Lung (tissue), 12 donors: Measurements from ENCODE around the gene BAIAP2. TPM values are rescaled to one million over a fixed set of nuclear protein-coding genes. Genes with fewer than 3 reads are reported as not detected.

Experiments used
- ATAC-seq: fragments of 200-7000 bp; cut with Tn5 transposase; one replicate; pipeline ENCODE4 v1.9.1; 2020; ENCODE audit warnings: moderate number of reproducible peaks; ENCODE audit not compliant: insufficient read depth, low FRiP score
- DNase-seq, 3 donors: peaks; one replicate each; pipeline ENCODE4 v3.0.0-alpha.2; 2013 to 2017
- H3K27ac ChIP-seq, 2 donors: one replicate each; pipeline ENCODE4 v1.5.1; 2013; ENCODE audit warnings: mild to moderate bottlenecking in 2 of 2, moderate library complexity in 2 of 2, control low read depth in 1 of 2, inconsistent platforms in 1 of 2, low read depth in 1 of 2, low read length in 1 of 2
- H3K27me3 ChIP-seq, 3 donors: one replicate each; pipeline ENCODE4 v1.5.1; 2013; ENCODE audit warnings: low read length in 2 of 3; ENCODE audit not compliant: control insufficient read depth in 3 of 3, insufficient read depth in 3 of 3
- H3K36me3 ChIP-seq, 4 donors: one replicate each; pipeline ENCODE4 v1.5.1; 2013; ENCODE audit warnings: low read length in 4 of 4, mild to moderate bottlenecking in 1 of 4, moderate library complexity in 1 of 4; ENCODE audit not compliant: control insufficient read depth in 4 of 4, insufficient read depth in 4 of 4
- H3K4me1 ChIP-seq, 5 donors: one replicate each; pipeline ENCODE4 v1.5.1; 2013; ENCODE audit warnings: low read length in 5 of 5, mild to moderate bottlenecking in 2 of 5, moderate library complexity in 1 of 5; ENCODE audit not compliant: control insufficient read depth in 5 of 5, insufficient read depth in 5 of 5
- H3K4me3 ChIP-seq: one replicate; pipeline ENCODE4 v1.5.1; 2013; ENCODE audit warnings: mild to moderate bottlenecking, control low read depth, moderate library complexity
- H3K9ac ChIP-seq, 2 donors: one replicate each; pipeline ENCODE4 v1.5.1; 2013; ENCODE audit warnings: low read length in 2 of 2, control low read depth in 1 of 2; ENCODE audit not compliant: insufficient read depth in 1 of 2
- H3K9me3 ChIP-seq, 4 donors: one replicate each; pipeline ENCODE4 v1.5.1; 2013; ENCODE audit warnings: low read length in 3 of 4, mild to moderate bottlenecking in 1 of 4, moderate library complexity in 1 of 4; ENCODE audit not compliant: control insufficient read depth in 4 of 4, insufficient read depth in 3 of 4
- WGBS, 2 donors: extraction: QIAGEN DNeasy Blood & Tissue Kit; methylation state at CpG; one replicate each; pipeline ENCODE4 v1.1.7; 2013; 5-methylcytosine and 5-hydroxymethylcytosine counted together
- polyA plus RNA-seq, 2 donors: library from polyadenylated mRNA; stranded (reverse); fragments of 200-250 nt; gene quantifications; one replicate each; pipeline ENCODE4 v1.2.1, GENCODE V29; 2013
- total RNA-seq, 2 donors: library from RNA; depleted of rRNA in 1 of 2; stranded (reverse); fragments of >200 nt in 1 of 2; gene quantifications; one replicate each; pipeline ENCODE4 v1.2.1, GENCODE V29; 2014 to 2021
- TF ChIP-seq, protein P1 (sequence below): IDR thresholded peaks from 2 replicates; pipeline ENCODE4 v1.5.1; 2012; ENCODE audit warnings: mild to moderate bottlenecking; ENCODE audit errors: control extremely low read depth, extremely low read depth
- donor health status: control.
- donor health status: control.
- donor health status: Bipolar disorder and iron deficiency.
- donor health status: healthy.
- donor health status: DM: yes; HTN: yes; CAD: no.

BAIAP2 gene
- total and polyA plus RNA-seq, 4 donors, result 59.2 to 141 (median 77.7) TPM

DNA sequence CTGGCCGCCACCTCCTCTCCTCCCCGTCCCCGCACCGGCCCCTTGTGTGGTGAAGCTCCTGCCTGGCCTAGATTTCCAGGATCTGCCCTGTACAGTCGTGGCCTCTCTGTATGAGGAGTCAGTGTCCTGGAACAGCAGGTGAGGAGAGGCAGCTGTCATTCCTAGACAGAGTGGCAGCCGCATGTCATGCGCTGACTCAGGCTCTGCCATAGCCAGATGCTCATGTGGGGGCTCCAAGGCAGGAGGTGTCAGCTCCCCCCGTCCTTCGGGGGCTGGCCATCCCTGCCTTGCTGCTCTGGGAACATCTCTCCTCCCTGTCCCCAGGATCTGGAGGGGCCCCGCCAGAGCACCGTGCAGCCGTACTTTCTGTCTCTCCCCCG is 60.4 kb downstream of the BAIAP2 start:
- WGBS, 2 donors, result 67 to 78% methylated on average over 13 of the region's 13 CpGs
- no peaks in the 10 kb centered on the region for H3K9me3 ChIP-seq
- peak overlapping the region in 1 of 2 donors; percentile 27 for H3K27ac ChIP-seq
- H3K4me1 ChIP-seq, result peaks cover 0 to 26% (median 20%) of the 10 kb centered on the region in 5 donors
- H3K27me3 ChIP-seq, result no peaks in the 10 kb centered on the region
- TF ChIP-seq, protein P1, sequence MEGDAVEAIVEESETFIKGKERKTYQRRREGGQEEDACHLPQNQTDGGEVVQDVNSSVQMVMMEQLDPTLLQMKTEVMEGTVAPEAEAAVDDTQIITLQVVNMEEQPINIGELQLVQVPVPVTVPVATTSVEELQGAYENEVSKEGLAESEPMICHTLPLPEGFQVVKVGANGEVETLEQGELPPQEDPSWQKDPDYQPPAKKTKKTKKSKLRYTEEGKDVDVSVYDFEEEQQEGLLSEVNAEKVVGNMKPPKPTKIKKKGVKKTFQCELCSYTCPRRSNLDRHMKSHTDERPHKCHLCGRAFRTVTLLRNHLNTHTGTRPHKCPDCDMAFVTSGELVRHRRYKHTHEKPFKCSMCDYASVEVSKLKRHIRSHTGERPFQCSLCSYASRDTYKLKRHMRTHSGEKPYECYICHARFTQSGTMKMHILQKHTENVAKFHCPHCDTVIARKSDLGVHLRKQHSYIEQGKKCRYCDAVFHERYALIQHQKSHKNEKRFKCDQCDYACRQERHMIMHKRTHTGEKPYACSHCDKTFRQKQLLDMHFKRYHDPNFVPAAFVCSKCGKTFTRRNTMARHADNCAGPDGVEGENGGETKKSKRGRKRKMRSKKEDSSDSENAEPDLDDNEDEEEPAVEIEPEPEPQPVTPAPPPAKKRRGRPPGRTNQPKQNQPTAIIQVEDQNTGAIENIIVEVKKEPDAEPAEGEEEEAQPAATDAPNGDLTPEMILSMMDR, result no peak
- DNase-seq, result no peak
- ATAC-seq, result no peak
- no peak overlapping the region for H3K4me3 ChIP-seq
- peak overlapping the region in 1 of 2 donors; percentile 11 for H3K9ac ChIP-seq
- peaks cover 0 to 15% (median 1%) of the 10 kb centered on the region in 4 donors for H3K36me3 ChIP-seq

DNA sequence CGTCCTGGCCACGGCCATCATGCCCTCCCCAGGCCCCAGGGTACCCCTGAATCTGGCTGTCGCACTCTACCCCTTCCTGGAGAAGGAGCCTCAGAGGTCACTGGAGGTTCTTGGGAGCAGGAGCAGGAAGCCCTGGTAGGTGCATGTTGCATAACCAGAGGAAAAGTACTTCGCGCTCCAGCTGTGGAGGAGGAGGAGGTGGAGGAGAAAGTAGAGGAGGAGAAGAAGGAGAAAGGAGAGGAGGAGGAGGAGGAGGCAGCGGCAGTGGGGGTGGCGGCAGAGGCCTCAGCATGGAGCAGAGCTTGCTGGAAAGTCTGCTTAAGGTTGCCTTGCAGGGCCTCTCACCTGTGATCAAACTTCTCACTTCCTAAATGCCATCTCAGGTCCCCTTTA is 61.8 kb downstream of the BAIAP2 start:
- Histone ChIP-seq H3K27ac (peak overlapping the region in 1 of 2 donors; percentile 50), H3K4me3 (no peak overlapping the region), H3K9me3 (no peaks in the 10 kb centered on the region), H3K27me3 (no peaks in the 10 kb centered on the region), H3K4me1 (peaks cover 0 to 23% (median 16%) of the 10 kb centered on the region in 5 donors), H3K36me3 (peaks cover 0 to 26% (median 1%) of the 10 kb centered on the region in 4 donors), H3K9ac (no peak overlapping the region)
- TF ChIP-seq, protein P1, result no peak
- peak in 1 of 3 donors; percentile 10 for DNase-seq
- 65 to 71% methylated on average over 7 of the region's 7 CpGs for WGBS, 2 donors
- no peak for ATAC-seq

DNA sequence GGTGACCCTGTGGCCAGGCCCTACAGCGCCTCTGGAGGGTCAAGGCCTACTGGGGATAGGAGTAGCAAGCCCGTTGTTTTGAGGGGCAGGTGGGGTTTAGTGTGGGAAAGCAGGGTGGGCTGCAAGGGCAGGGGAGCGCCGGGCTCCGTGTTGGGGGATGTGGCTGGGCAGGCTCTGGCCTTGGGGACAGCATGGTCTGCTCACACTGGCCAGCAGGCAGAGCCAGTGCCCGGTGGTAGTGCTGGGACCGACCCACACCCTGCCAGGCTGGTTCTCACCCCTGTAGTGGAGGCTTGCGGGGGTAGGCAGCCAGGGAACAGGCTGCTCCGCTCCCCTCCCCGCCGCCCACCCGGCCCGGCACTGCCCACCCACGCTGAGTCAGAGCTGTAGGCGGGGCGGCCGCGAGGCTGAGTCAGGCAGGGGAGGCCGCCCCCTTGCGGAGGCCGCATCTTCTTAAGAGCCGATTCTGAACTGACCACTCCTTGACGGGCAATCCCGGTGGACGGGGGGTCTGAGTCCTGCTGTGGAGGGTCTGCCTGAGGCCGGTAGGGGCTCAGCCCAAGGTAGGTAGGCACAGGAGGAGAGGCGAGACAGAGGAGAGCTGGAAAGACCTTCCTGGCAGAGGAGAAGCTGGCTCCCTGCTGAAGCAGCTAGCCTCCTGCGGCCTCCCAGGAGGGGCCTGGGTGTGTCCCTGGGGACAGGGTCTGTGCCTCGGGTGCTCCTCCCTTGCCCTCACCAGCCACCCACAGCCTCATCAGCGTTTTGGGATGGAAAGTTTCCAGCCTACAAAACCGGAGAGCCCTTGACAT is 62.4 kb downstream of the BAIAP2 start:
- WGBS, 2 donors, result 21 to 37% methylated on average over 26 to 31 of the region's 31 CpGs
- peak overlapping the region in 1 of 2 donors; percentile 50 for H3K27ac ChIP-seq
- TF ChIP-seq, protein P1, result peak; percentile 46
- peak; percentile 84 to 89 (median 87) for DNase-seq
- H3K27me3 ChIP-seq, result no peaks in the 10 kb centered on the region
- ATAC-seq, result peak; percentile 64
- H3K9ac ChIP-seq, result peak overlapping the region in 1 of 2 donors; percentile 26
- peaks cover 0 to 29% (median 1%) of the 10 kb centered on the region in 4 donors for H3K36me3 ChIP-seq
- no peaks in the 10 kb centered on the region for H3K9me3 ChIP-seq
- no peak overlapping the region for H3K4me3 ChIP-seq
- peaks cover 0 to 23% (median 12%) of the 10 kb centered on the region in 5 donors for H3K4me1 ChIP-seq
